Transverse colon (tissue), 3 donors: ENCODE results near the gene PRKCB.

Experiments used
- CTCF ChIP-seq, 5 experiments: fragments of 200-600 bp in 3 of 5; fragments of 450-650 bp in 2 of 5; sonication (generic) in 3 of 5; IDR thresholded peaks; 1 replicate in 2 of 5; 2 replicates in 3 of 5; pipeline ENCODE4 v1.5.1; 2016 to 2017; ENCODE audit warnings: antibody characterized with exemption in 5 of 5, inconsistent platforms in 3 of 5, mild to moderate bottlenecking in 2 of 5, moderate library complexity in 1 of 5
- POLR2A ChIP-seq: fragments of 450-650 bp; IDR thresholded peaks from one replicate; pipeline ENCODE4 v1.6.1; 2016; ENCODE audit warnings: antibody characterized with exemption, mild to moderate bottlenecking, moderate library complexity

GRCh38 chr16:23855010-23855409 lies 19.2 kb downstream of the PRKCB start:
- TF ChIP-seq POLR2A (no peak), CTCF (IDR thresholded peaks at IDR 0.05) (no peak)
